ENCODE results near the gene DUSP9. TPM values are rescaled to one million over a fixed set of nuclear protein-coding genes. Genes with fewer than 3 reads are reported as not detected.

DUSP9 gene
- total RNA-seq, 1 donor from 2014 or later: not detected

DNA sequence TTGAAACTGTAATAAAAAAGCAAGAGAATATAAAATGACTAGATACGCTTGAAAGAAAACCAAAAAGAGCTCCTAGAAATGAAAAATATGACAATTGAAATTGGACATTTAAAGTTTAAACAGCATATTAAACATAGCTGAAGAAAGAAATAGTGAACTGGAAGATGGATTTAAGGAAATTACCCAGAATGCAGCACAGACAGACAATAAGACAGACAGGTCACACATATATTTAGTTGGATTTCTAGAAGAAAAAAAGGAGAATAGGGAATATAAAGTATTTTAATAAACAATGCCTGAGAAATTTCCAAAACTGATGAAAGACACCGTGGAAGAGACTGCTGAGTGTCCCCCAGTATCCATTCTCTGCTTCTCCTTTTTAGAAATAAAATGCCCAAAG lies 6.6 kb downstream of the DUSP9 start:
- H3K36me3 ChIP-seq: no peaks in the 10 kb centered on the region
- TF ChIP-seq, protein P1, sequence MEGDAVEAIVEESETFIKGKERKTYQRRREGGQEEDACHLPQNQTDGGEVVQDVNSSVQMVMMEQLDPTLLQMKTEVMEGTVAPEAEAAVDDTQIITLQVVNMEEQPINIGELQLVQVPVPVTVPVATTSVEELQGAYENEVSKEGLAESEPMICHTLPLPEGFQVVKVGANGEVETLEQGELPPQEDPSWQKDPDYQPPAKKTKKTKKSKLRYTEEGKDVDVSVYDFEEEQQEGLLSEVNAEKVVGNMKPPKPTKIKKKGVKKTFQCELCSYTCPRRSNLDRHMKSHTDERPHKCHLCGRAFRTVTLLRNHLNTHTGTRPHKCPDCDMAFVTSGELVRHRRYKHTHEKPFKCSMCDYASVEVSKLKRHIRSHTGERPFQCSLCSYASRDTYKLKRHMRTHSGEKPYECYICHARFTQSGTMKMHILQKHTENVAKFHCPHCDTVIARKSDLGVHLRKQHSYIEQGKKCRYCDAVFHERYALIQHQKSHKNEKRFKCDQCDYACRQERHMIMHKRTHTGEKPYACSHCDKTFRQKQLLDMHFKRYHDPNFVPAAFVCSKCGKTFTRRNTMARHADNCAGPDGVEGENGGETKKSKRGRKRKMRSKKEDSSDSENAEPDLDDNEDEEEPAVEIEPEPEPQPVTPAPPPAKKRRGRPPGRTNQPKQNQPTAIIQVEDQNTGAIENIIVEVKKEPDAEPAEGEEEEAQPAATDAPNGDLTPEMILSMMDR (IDR thresholded peaks at IDR 0.05): no peak
- intact Hi-C loops (cut with DNase I): no loop called here
- no peak overlapping the region for H3K27ac ChIP-seq
- no peaks in the 10 kb centered on the region for H3K27me3 ChIP-seq
- no peak for ATAC-seq
- H3K4me3 ChIP-seq: no peak overlapping the region
- no peaks in the 10 kb centered on the region for H3K4me1 ChIP-seq
- no peaks in the 10 kb centered on the region for H3K9me3 ChIP-seq
- DNase-seq: no peak

- no peak for DNase-seq
- TF ChIP-seq, protein P1 (IDR thresholded peaks at IDR 0.05): no peak
- Histone ChIP-seq H3K4me1 (no peaks in the 10 kb centered on the region), H3K27me3 (peaks cover 9% of the 10 kb centered on the region), H3K4me3 (no peak overlapping the region), H3K9me3 (no peaks in the 10 kb centered on the region), H3K36me3 (no peaks in the 10 kb centered on the region), H3K27ac (no peak overlapping the region)
- intact Hi-C loops (cut with DNase I): no loop called here
- ATAC-seq: no peak
Observed at GRCh38 chrX:153657161-153657560, 10.2 kb downstream of the DUSP9 start.

GRCh38 chrX:153659268-153659667 lies 12.3 kb downstream of the DUSP9 start:
- Histone ChIP-seq H3K27ac (no peak overlapping the region), H3K36me3 (no peaks in the 10 kb centered on the region), H3K4me3 (no peak overlapping the region), H3K9me3 (no peaks in the 10 kb centered on the region), H3K27me3 (peaks cover 18% of the 10 kb centered on the region), H3K4me1 (no peaks in the 10 kb centered on the region)
- TF ChIP-seq, protein P1 (IDR thresholded peaks at IDR 0.05): no peak
- ATAC-seq (no peak), DNase-seq (no peak)
- intact Hi-C loops (cut with DNase I): no loop called here

- Histone ChIP-seq H3K4me3 (no peak overlapping the region), H3K4me1 (no peaks in the 10 kb centered on the region), H3K36me3 (no peaks in the 10 kb centered on the region), H3K27me3 (peaks cover 18% of the 10 kb centered on the region), H3K9me3 (no peaks in the 10 kb centered on the region), H3K27ac (no peak overlapping the region)
- intact Hi-C loops (cut with DNase I): no loop called here
- TF ChIP-seq, protein P1 (IDR thresholded peaks at IDR 0.05): peak; percentile 45
- no peak for ATAC-seq
- peak; percentile 73 for DNase-seq
Observed at GRCh38 chrX:153662266-153662665, 15.3 kb downstream of the DUSP9 start.

DNA sequence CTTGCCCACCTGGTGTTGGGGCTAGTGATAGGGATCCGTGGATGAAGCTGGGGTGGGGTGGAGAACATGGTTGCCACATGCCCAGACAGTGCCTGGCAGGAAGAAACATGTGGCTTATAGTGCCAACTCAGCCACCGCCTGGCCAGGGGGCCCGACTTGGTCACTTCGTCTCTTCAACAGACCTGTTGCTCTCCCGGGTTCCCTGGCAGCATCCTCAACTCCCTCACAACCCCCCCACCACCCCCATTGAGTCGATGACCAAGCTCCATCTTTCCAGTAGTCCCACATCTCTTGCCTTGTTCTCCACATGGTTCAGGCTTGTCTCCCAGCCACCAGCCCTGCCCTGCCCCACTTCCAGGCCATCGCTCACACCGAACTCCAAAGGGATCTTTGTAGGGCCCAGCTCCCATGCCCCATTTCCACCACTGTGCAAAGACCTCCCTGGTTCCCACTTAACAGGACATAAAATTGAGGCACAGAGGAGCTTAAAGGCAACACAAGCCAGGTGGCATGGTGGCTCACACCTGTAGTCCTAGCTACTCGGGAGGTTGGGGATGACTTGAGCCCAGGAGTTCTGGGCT lies 18.8 kb downstream of the DUSP9 start:
- TF ChIP-seq, protein P1 (IDR thresholded peaks at IDR 0.05): no peak
- no peak for ATAC-seq
- DNase-seq: no peak
- Histone ChIP-seq H3K27ac (no peak overlapping the region), H3K27me3 (peaks cover 18% of the 10 kb centered on the region), H3K36me3 (no peaks in the 10 kb centered on the region), H3K9me3 (no peaks in the 10 kb centered on the region), H3K4me3 (no peak overlapping the region), H3K4me1 (no peaks in the 10 kb centered on the region)
- intact Hi-C loops (cut with DNase I): no loop called here
